H9 (cell line): ENCODE data around the gene MAP2K3. TPM values are rescaled to one million over a fixed set of nuclear protein-coding genes. Genes with fewer than 3 reads are reported as not detected.

Experiments used
- DNase-seq: peaks from one replicate; pipeline ENCODE4 v3.0.0-alpha.2; 2017
- H2AFZ ChIP-seq: one replicate; pipeline ENCODE4 v1.6.1; 2013; ENCODE audit warnings: mild to moderate bottlenecking, low read length, control low read depth, moderate library complexity
- H2AK5ac ChIP-seq: 2 replicates; pipeline ENCODE4 v1.6.1; 2013; ENCODE audit warnings: low read length, control low read depth, mixed read lengths; ENCODE audit not compliant: insufficient read length
- H2BK120ac ChIP-seq: one replicate; pipeline ENCODE4 v1.6.1; 2013; ENCODE audit warnings: low read depth, mild to moderate bottlenecking, low read length, control low read depth, inconsistent platforms; ENCODE audit not compliant: poor library complexity, severe bottlenecking
- H2BK12ac ChIP-seq: 2 replicates; pipeline ENCODE4 v1.6.1; 2013; ENCODE audit warnings: low read length, control low read depth, mixed read lengths, low read depth; ENCODE audit not compliant: insufficient read length
- H2BK15ac ChIP-seq: 2 replicates; pipeline ENCODE4 v1.6.1; 2013; ENCODE audit warnings: low read depth, low read length, control low read depth
- H2BK20ac ChIP-seq: one replicate; pipeline ENCODE4 v1.6.1; 2013; ENCODE audit warnings: low read depth, mild to moderate bottlenecking, low read length, control low read depth, inconsistent platforms; ENCODE audit not compliant: poor library complexity, severe bottlenecking
- H2BK5ac ChIP-seq: 2 replicates; pipeline ENCODE4 v1.6.1; 2013; ENCODE audit warnings: low read length, control low read depth, mixed read lengths; ENCODE audit not compliant: insufficient read length
- H3K14ac ChIP-seq: 2 replicates; pipeline ENCODE4 v1.6.1; 2013; ENCODE audit warnings: low read length, control low read depth; ENCODE audit not compliant: insufficient read depth
- H3K18ac ChIP-seq: 2 replicates; pipeline ENCODE4 v1.6.1; 2013; ENCODE audit warnings: low read depth, mild to moderate bottlenecking, mixed read lengths, low read length, control low read depth; ENCODE audit not compliant: insufficient read length
- H3K23ac ChIP-seq: 2 replicates; pipeline ENCODE4 v1.6.1; 2013; ENCODE audit warnings: low read length, control low read depth, mixed read lengths, low read depth; ENCODE audit not compliant: insufficient read length
- H3K23me2 ChIP-seq: 2 replicates; pipeline ENCODE4 v1.6.1; 2013; ENCODE audit warnings: low read depth, mild to moderate bottlenecking, mixed read lengths, low read length, control low read depth; ENCODE audit not compliant: insufficient read length, poor library complexity, severe bottlenecking
- H3K27ac ChIP-seq: 2 replicates; pipeline ENCODE4 v1.5.1; 2013; ENCODE audit warnings: low read length, control low read depth, mixed read lengths, low read depth; ENCODE audit not compliant: insufficient read length
- H3K27me3 ChIP-seq: 2 replicates; pipeline ENCODE4 v1.6.1; 2013; ENCODE audit warnings: low read length, control low read depth, inconsistent platforms; ENCODE audit not compliant: insufficient read depth
- H3K4ac ChIP-seq: 2 replicates; pipeline ENCODE4 v1.6.1; 2013; ENCODE audit warnings: low read depth, mild to moderate bottlenecking, control low read depth, inconsistent platforms, low read length, moderate library complexity
- H3K4me1 ChIP-seq: 2 replicates; pipeline ENCODE4 v1.6.1; 2013; ENCODE audit warnings: low read length, control low read depth, inconsistent platforms; ENCODE audit not compliant: insufficient read depth
- H3K4me2 ChIP-seq: 2 replicates; pipeline ENCODE4 v1.6.1; 2013; ENCODE audit warnings: low read length, control low read depth, mixed read lengths; ENCODE audit not compliant: insufficient read length, insufficient read depth
- H3K56ac ChIP-seq: 2 replicates; pipeline ENCODE4 v1.6.1; 2013; ENCODE audit warnings: low read depth, mild to moderate bottlenecking, mixed read lengths, low read length, control low read depth; ENCODE audit not compliant: insufficient read length
- H3K79me1 ChIP-seq: 2 replicates; pipeline ENCODE4 v1.6.1; 2013; ENCODE audit warnings: low read depth, mild to moderate bottlenecking, moderate library complexity, low read length, control low read depth, inconsistent platforms; ENCODE audit not compliant: insufficient read depth, poor library complexity, severe bottlenecking
- H3K79me2 ChIP-seq: 2 replicates; pipeline ENCODE4 v1.6.1; 2013; ENCODE audit warnings: low read length, control low read depth, inconsistent platforms; ENCODE audit not compliant: insufficient read depth
- H3K9ac ChIP-seq: 2 replicates; pipeline ENCODE4 v1.6.1; 2013; ENCODE audit warnings: low read length, control low read depth, mixed read lengths; ENCODE audit not compliant: insufficient read length; ENCODE audit errors: extremely low read depth
- H3K9me3 ChIP-seq: one replicate; pipeline ENCODE4 v1.6.1; 2013; ENCODE audit warnings: low read depth, low read length, inconsistent platforms; ENCODE audit not compliant: control insufficient read depth
- H3T11ph ChIP-seq: one replicate; pipeline ENCODE4 v1.6.1; 2013; ENCODE audit warnings: mild to moderate bottlenecking, low read length, control low read depth, inconsistent platforms
- H4K20me1 ChIP-seq: one replicate; pipeline ENCODE4 v1.6.1; 2013; ENCODE audit not compliant: control insufficient read depth, insufficient read length, insufficient read depth
- H4K5ac ChIP-seq: 2 replicates; pipeline ENCODE4 v1.6.1; 2013; ENCODE audit warnings: low read depth, mild to moderate bottlenecking, mixed read lengths, low read length, control low read depth; ENCODE audit not compliant: insufficient read length
- H4K8ac ChIP-seq: replicated peaks from 2 replicates; pipeline ENCODE4 v1.6.1; 2013; ENCODE audit warnings: low read length, control low read depth, mixed read lengths, low read depth; ENCODE audit not compliant: insufficient read length
- H4K91ac ChIP-seq: 2 replicates; pipeline ENCODE4 v1.6.1; 2013; ENCODE audit warnings: low read depth, mild to moderate bottlenecking, moderate library complexity, mixed read lengths, low read length, control low read depth; ENCODE audit not compliant: insufficient read length
- H3K27ac Mint-ChIP-seq, 3 experiments: 2 replicates in 2 of 3; 3 replicates in 1 of 3; pipeline ENCODE4 v1.8.0; 2020 to 2021; ENCODE audit warnings: mixed read lengths in 3 of 3, mild to moderate bottlenecking in 1 of 3, moderate library complexity in 1 of 3
- H3K27me3 Mint-ChIP-seq: 2 replicates; pipeline ENCODE4 v1.8.0; 2021; ENCODE audit warnings: low read depth, mild to moderate bottlenecking, moderate library complexity, mixed read lengths
- H3K36me3 Mint-ChIP-seq, 3 experiments: 2 replicates in 2 of 3; 3 replicates in 1 of 3; pipeline ENCODE4 v1.8.0; 2020 to 2021; ENCODE audit warnings: low read depth in 3 of 3, mixed read lengths in 3 of 3; ENCODE audit not compliant: insufficient read depth in 1 of 3
- H3K4me1 Mint-ChIP-seq, 2 experiments: 2 replicates each; pipeline ENCODE4 v1.8.0; 2020; ENCODE audit warnings: mixed read lengths in 2 of 2
- H3K4me3 Mint-ChIP-seq, 2 experiments: 2 replicates in 1 of 2; 3 replicates in 1 of 2; pipeline ENCODE4 v1.8.0; 2020 to 2021; ENCODE audit warnings: mild to moderate bottlenecking in 2 of 2, mixed read lengths in 2 of 2, moderate library complexity in 1 of 2
- H3K9me3 Mint-ChIP-seq, 2 experiments: 2 replicates in 1 of 2; 3 replicates in 1 of 2; pipeline ENCODE4 v1.8.0; 2020; ENCODE audit warnings: mild to moderate bottlenecking in 2 of 2, mixed read lengths in 2 of 2, moderate library complexity in 1 of 2
- CTCF ChIP-seq: fragments of 200-600 bp; sonication (generic); conservative IDR thresholded peaks from 3 replicates; pipeline ENCODE4 v1.8.0; 2021; ENCODE audit warnings: antibody characterized with exemption, mild to moderate bottlenecking
- WGBS: extraction: QIAGEN DNeasy Blood & Tissue Kit; methylation state at CpG from one replicate; pipeline ENCODE4 v1.1.7; 2013; ENCODE audit warnings: missing lambda C conversion rate, low lambda C conversion rate, mixed read lengths; ENCODE audit not compliant: insufficient read length; ENCODE audit errors: extremely low coverage; 5-methylcytosine and 5-hydroxymethylcytosine counted together
- total RNA-seq: library from RNA; stranded (reverse); gene quantifications from 2 replicates; pipeline ENCODE4 v1.2.1, GENCODE V29; 2021

The MAP2K3 gene
- total RNA-seq, 1 experiment from 2014 or later = 26.1 TPM

- Histone ChIP-seq H2AFZ (no peak overlapping the region), H2BK20ac (no peak overlapping the region), H3K27me3 (no peaks in the 10 kb centered on the region), H3K14ac (no peak overlapping the region), H3K79me1 (no peaks in the 10 kb centered on the region), H3K27ac (no peak overlapping the region), H2AK5ac (no peak overlapping the region), H4K91ac (no peak overlapping the region), H4K8ac (no peak overlapping the region), H3K9ac (no peak overlapping the region), H3K56ac (no peak overlapping the region), H2BK12ac (no peak overlapping the region), H3T11ph (no peak overlapping the region), H2BK120ac (no peak overlapping the region), H3K4me1 (no peaks in the 10 kb centered on the region), H2BK5ac (no peak overlapping the region), H4K20me1 (no peaks in the 10 kb centered on the region), H3K4ac (no peak overlapping the region), H2BK15ac (no peak overlapping the region), H3K4me2 (no peak overlapping the region), H3K79me2 (no peaks in the 10 kb centered on the region), H3K18ac (no peak overlapping the region), H3K23me2 (no peaks in the 10 kb centered on the region), H3K23ac (no peak overlapping the region), H3K9me3 (no peaks in the 10 kb centered on the region), H4K5ac (no peak overlapping the region)
- no CpG with 5 or more reads among the region's 8 CpGs for WGBS
- H3K27me3 Mint-ChIP-seq = peaks cover 7% of the 10 kb centered on the region
- H3K4me3 Mint-ChIP-seq = no peak overlapping the region
- TF ChIP-seq CTCF = no peak
- H3K36me3 Mint-ChIP-seq = no peaks in the 10 kb centered on the region
- no peaks in the 10 kb centered on the region for H3K9me3 Mint-ChIP-seq
- peaks cover 0 to 2% of the 10 kb centered on the region in 2 experiments; a peak in 1 of 4 replicates for H3K4me1 Mint-ChIP-seq
- H3K27ac Mint-ChIP-seq = no peak overlapping the region
- DNase-seq = no peak
Observed at GRCh38 chr17:21269394-21269793, 15.1 kb upstream of the MAP2K3 start.
